ENCODE results near the gene RAD9A.

DNA sequence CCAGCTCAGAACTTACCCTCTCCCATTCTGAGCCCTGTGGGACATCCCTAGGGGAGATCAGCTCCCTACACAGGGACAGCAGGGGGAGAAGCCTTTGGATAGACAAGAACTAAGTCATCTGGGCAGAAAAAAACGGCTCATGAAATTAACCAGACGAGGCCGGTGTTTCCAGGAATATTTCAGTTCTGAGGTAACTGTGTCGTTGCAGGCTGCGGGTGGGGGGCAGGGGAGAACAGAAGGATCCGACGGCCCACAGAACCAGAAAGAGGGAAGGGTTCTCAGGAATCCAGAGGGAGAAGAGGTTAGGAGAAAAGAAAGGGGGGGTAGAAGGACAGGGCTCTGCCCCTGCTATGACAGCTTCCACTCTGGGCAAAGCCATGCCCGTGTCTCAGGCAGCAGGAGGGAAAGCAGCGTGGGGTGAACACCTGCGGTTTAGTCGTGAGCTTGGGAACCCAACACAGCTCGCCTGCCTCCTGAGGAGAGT lies 21.9 kb upstream of the RAD9A start:
- TF ChIP-seq FOXK2 (IDR thresholded peaks at IDR 0.05): no peak
- no peak for TF ChIP-seq FOXA1 (IDR thresholded peaks at IDR 0.05)
- TF ChIP-seq SP1 (IDR thresholded peaks at IDR 0.05): no peak
- TF ChIP-seq ARNT (IDR thresholded peaks at IDR 0.05): no peak
- no peak for TF ChIP-seq HDGF (IDR thresholded peaks at IDR 0.05; ENCODE audit: borderline replicate concordance)
- TF ChIP-seq FOXM1 (IDR thresholded peaks at IDR 0.05; ENCODE audit: borderline replicate concordance): no peak
- TF ChIP-seq, protein P1, sequence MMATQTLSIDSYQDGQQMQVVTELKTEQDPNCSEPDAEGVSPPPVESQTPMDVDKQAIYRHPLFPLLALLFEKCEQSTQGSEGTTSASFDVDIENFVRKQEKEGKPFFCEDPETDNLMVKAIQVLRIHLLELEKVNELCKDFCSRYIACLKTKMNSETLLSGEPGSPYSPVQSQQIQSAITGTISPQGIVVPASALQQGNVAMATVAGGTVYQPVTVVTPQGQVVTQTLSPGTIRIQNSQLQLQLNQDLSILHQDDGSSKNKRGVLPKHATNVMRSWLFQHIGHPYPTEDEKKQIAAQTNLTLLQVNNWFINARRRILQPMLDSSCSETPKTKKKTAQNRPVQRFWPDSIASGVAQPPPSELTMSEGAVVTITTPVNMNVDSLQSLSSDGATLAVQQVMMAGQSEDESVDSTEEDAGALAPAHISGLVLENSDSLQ (IDR thresholded peaks at IDR 0.05): no peak
- no peak for TF ChIP-seq CTBP1 (IDR thresholded peaks at IDR 0.05; ENCODE audit: borderline replicate concordance)
- no peak for TF ChIP-seq NFRKB (IDR thresholded peaks at IDR 0.05)

All from HEK293T (cell line).